GM10847 (cell line): ENCODE data around the gene BASP1.

ENCODE experiments used
- POLR2A ChIP-seq: IDR thresholded peaks from 2 replicates; pipeline ENCODE4 v1.6.1; 2011; ENCODE audit not compliant: insufficient read length; ENCODE audit errors: extremely low read depth

The BASP1 gene

GRCh38 chr5:17230191-17230590, 12.8 kb downstream of the BASP1 start:
- no peak for TF ChIP-seq POLR2A

DNA sequence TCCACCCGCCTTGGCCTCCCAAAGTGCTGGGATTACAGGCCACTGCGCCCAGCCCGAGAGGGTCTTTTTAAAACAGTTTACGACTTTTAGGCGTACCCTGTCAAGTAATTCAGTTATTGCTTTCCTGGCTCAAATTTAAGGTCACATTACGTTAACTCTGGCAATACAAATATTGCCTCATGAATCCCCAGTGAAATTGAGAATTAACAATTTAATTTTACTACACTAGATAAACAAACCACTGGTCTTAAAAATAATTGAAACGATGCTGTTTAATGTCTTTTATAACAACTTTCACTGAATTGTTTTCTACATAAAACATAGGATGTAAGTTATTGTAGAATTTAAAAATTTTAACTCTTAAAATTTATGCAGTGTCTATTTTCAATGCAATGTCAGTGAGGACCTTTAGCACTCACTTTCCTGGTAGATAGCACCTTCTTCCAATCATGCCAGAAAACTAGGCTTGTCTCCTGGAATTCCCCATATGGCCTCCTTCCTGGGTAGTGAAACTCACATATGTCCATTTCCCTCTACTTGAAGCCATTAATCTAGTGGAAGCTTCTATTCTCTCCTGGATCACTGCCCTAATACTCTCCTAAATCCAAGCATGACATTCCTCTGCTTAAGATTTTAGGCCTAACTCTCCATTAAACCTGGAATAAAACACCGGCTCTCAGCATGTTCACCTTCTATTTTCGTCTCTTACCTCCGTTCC, 13.5 kb downstream of the BASP1 start:
- TF ChIP-seq POLR2A: no peak

DNA sequence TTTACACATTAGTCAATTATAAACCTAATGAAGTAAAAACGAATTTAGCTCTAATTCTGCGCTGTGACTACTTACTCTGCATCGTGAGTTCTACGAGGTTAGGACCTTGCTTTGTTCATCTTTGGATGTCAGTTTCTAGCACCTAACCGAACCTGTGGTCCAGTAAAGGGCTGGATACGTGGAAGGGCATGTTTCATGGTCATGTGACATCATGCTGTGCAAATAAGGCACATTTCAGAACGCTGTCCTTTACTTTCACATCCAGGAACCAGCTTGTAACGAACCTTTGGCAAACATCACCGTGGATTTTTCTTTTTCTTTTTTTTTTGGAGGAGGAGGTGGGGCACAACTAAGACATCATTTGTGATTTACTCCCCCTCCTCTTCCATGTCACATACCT, 15.0 kb downstream of the BASP1 start:
- no peak for TF ChIP-seq POLR2A

- no peak for TF ChIP-seq POLR2A
Measured at GRCh38 chr5:17233488-17233887, 16.1 kb downstream of the BASP1 start.

- TF ChIP-seq POLR2A: no peak
Measured at GRCh38 chr5:17234374-17234773, 16.9 kb downstream of the BASP1 start.

DNA sequence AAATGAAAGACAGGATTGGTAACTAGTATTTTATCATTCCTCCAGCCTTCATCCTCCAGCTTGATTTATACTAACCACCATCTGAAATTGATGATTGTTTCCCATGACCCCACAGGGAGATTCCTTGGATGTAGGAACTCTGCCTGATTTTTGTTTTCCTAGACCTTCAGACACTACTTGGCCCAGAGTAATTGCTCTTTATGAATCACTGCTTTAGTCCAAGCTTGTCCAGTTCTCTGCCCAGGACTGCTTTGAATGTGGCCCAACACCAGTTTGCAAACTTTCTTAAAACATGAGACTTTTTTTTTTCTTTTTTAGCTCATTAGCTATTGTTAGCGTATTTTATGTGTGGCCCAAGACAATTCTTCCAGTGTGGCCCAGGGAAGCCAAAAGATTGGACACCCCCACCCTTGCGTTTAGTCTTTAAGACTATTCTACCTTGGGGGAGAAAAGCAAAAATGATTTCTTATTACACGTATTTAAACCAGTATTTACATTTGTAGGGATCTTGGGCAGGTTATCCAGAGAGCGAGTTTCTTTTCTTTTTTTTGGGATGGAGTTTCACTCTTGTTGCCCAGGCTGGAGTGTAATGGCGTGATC, 18.4 kb downstream of the BASP1 start:
- TF ChIP-seq POLR2A: no peak

GRCh38 chr5:17238521-17239041, 21.1 kb downstream of the BASP1 start:
- TF ChIP-seq POLR2A: no peak

- no peak for TF ChIP-seq POLR2A
Measured at GRCh38 chr5:17239953-17240352, 22.5 kb downstream of the BASP1 start.

- TF ChIP-seq POLR2A: no peak
Measured at GRCh38 chr5:17240487-17240886, 23.1 kb downstream of the BASP1 start.

DNA sequence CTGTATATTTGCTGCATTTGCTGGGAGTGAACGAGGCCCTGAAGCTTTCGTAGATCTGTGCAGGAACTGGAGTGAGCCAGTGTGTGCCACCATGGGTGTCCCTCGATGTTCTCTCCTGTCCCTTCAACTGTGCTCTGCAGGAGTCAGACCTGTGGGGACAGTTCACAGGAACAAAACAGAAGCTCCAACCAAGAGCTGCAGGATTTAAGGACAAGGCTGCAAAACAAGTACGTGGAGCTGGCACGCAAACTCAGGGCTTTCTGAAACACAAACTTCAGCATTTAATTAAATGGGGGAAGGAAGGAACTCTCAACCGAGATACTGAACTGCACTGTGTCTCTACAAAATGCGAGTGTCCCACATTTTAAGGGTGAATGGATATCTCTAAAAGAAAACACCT, 24.2 kb downstream of the BASP1 start:
- no peak for TF ChIP-seq POLR2A

DNA sequence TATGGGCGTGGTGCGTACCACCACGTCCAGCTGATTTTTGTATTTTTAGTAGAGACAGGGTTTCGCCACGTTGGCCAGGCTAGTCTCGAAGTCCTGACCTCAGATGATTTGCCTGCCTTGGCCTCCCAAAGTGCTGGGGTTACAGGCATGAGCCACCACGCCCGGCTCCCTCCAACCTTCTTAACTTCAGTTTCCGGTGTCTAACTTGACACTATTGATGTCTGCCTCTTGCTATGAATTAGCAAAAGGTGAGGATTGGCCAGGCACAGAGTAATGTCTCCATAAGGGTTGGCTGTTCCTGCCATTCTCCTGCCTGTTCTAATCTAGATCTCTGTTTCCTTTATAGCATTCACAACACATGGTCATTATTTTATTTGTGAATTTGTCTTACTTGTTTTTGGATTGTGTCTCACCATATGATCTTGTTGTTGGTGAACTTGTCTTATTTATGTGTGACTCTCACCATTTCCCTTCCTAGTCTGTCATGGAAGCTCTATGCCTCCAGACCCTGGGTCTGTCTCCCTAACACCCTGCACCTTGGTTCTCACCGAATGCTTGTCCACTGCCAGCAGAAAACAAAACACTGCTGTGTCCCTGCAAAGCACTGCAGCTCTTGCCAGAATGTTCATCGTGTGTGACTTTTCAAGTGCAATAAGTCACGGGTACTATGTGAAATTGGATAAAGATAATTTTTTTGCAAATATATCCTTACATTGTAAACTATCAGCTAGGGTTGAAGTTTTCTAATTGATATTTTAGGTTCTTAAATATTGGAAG, 26.0 kb downstream of the BASP1 start:
- no peak for TF ChIP-seq POLR2A

DNA sequence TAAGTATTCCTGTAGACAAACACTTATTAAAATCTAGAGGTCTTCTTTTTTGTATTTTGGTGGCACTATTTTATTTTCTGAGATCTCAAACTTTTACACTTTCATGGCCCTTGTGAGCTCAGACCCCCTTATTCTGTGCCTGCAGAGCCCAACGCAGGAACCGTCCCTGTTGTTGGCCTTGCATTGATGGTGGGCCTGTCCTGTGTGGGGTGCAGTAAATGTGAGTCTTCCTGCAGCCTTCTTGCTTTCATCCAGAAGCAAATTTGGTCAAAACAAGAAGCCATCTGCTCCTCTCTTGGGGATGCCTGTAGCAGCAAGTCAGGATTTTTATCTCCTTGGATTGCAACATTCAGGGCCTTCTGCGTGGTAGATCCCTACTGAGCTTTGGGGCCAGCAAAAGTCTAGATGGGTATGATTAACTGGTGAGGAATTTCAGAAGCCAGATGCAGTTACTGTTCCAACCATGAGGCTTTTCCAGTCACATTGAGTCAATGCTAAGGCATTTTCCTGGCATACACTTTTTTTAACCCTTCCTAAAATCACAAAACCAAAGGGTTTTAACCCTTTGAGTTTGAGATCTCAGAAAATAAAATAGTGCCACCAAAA, 31.7 kb downstream of the BASP1 start:
- no peak for TF ChIP-seq POLR2A

DNA sequence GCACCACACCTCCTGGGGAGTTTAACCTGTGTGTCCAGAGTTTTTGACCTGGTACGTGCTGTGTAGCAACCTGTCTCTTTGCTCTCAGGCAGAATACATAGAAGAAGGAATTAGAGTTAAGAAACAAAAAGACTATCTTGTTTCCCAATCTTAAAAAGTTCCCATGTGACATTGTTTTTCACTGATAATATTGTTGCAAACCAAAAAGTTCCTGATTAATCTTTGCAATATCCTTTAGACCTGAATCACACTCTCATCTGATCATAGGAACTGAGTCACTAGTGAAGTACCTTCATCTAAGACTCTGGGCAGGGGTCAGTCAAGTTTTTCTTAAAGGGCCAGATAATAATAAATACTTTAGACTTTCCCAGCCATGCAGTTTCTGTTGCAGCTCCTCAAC, 35.1 kb downstream of the BASP1 start:
- no peak for TF ChIP-seq POLR2A

DNA sequence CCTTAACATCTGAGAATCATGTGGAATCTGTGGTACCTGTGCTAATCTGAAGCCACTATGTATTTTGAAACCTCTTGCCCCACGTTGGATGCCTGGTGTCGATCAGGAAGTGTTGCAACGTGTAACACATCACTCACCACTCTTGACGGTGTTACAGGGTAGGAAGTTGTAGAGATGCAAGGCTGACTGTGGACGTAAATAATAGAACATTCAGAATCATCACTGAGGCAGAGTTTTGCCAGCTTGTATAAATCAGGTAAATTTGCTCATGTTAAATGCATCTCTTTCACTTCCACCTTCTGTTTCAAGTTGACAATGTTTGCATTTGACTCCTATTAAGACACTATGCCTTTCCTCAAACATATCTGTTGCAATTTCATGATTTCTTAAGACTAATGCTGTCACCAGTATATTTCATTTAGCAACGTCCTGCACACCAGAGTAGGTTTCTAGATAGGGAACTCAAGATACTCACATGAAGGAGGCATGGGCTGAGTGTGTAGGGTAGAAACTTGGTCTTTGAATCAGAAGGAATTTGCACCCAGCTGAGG, 38.1 kb downstream of the BASP1 start:
- TF ChIP-seq POLR2A: no peak

- no peak for TF ChIP-seq POLR2A
Measured at GRCh38 chr5:17256171-17256570, 38.7 kb downstream of the BASP1 start.
